Measurements from ENCODE around the gene PATZ1. TPM values are rescaled to one million over a fixed set of nuclear protein-coding genes. Genes with fewer than 3 reads are reported as not detected.

Gene PATZ1
- total and polyA plus RNA-seq, 5 donors = 8.4 to 16.4 (median 13.6) TPM

DNA sequence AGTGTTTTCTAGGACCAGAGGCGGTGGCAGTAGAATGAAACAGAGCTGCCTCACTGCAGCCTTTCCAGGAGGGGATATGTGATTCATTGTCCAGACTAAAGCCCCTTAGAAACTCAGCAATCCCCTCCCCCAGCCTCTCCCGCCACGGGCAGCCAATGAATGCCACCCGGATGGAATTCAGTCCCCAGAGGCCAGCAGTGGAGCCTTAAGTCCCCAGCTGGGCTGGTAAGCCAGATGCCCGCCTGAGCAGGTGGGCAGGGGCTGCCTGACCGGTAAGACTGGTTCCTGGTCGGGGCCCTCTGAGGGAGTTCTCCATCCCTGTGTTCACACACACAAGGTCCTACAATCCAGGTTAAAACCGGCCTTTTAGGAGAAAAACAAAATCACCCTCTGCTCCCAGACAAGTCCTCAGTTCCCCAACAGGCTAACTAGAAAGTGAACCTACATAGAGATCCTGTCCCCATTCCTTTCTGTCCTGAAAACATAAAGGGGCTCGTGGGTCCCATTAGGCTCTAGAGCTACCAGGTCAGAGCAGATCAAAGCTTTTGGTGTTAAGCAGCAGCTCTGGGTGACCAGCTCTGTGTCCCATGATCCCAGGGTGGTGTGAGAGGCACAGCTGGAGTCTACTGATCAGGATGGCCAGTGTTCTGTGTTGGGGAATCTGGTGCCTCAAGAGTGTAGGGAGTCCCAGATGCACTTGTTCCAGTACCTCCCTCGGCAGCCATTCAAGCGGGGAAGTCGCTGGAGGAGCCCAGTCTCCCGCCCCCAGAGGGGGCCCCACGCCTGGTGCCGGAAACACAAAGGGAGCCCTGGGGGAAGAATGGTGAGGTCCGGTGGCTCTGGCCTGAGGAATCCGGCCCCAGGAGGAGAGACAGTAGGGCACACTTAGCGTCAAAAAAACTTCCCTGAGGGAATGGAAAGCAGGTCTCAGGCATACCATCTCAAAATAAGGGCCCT lies 2.6 kb downstream of the PATZ1 start:
- DNase-seq (peak; percentile 42 to 79 (median 73)), ATAC-seq (peak in 1 of 2 donors; percentile 1)
- H3K27me3 ChIP-seq (ENCODE audit: control insufficient read depth, insufficient read depth) = no peaks in the 10 kb centered on the region
- H3K27ac ChIP-seq (ENCODE audit: low read length) = no peak overlapping the region
- no peak overlapping the region for H3K4me3 ChIP-seq (ENCODE audit: low read length)
- H3K4me1 ChIP-seq (ENCODE audit: control insufficient read depth, insufficient read depth, low read length) = peaks cover 5% of the 10 kb centered on the region
- 11% methylated on average over 18 of the region's 18 CpGs for WGBS
- H3K9me3 ChIP-seq (ENCODE audit: control insufficient read depth, low read length) = no peaks in the 10 kb centered on the region
- intact Hi-C loops (cut with DNase I) = loop anchor here in 1 of 4 donors (10.0 kb wide), 1 partner anchor 291 kb away; no protein-coding TSS in a partner anchor

DNA sequence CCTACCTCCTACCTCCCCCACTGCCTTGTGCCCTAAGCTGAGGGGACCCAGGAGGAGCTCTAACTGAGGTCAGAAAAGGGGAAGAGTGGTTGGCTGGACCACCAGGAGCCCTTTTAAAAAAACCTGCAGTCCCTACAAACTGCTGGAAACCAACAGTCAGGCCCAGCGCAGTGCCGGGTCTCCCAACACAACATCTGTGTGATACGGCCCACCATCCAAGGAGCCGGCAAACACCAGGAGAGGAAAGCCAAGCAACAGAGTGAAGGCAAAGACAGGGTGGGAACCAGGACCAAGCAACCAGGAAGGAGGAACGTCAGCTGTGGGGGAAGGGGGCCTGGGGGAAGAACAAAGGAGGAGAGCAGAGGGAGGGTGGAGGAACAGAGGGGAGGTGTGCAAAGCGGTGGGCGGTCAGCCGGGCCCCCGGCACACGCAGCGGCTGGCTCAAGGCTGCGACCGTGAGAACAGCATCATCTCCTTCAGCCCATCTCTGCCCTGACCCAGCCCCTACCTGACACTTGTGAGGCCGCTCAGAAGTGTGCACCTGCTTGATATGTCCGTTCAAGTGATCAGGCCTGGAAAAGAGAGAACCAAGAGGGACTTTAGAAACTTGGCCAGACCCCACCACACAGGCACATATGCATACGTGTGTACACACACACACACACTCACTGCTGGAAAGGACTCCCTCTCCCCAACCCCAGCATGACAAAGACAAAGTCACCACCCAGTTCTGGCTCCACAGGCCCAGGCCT lies 3.6 kb downstream of the PATZ1 start:
- DNase-seq (no peak), ATAC-seq (no peak)
- no peaks in the 10 kb centered on the region for H3K27me3 ChIP-seq (ENCODE audit: control insufficient read depth, insufficient read depth)
- intact Hi-C loops (cut with DNase I) = loop anchor here in 1 of 4 donors (10.0 kb wide), 1 partner anchor 292 kb away; no protein-coding TSS in a partner anchor
- 39% methylated on average over 16 of the region's 16 CpGs for WGBS
- H3K4me1 ChIP-seq (ENCODE audit: control insufficient read depth, insufficient read depth, low read length) = peaks cover 5% of the 10 kb centered on the region
- no peak overlapping the region for H3K4me3 ChIP-seq (ENCODE audit: low read length)
- H3K9me3 ChIP-seq (ENCODE audit: control insufficient read depth, low read length) = no peaks in the 10 kb centered on the region
- no peak overlapping the region for H3K27ac ChIP-seq (ENCODE audit: low read length)

DNA sequence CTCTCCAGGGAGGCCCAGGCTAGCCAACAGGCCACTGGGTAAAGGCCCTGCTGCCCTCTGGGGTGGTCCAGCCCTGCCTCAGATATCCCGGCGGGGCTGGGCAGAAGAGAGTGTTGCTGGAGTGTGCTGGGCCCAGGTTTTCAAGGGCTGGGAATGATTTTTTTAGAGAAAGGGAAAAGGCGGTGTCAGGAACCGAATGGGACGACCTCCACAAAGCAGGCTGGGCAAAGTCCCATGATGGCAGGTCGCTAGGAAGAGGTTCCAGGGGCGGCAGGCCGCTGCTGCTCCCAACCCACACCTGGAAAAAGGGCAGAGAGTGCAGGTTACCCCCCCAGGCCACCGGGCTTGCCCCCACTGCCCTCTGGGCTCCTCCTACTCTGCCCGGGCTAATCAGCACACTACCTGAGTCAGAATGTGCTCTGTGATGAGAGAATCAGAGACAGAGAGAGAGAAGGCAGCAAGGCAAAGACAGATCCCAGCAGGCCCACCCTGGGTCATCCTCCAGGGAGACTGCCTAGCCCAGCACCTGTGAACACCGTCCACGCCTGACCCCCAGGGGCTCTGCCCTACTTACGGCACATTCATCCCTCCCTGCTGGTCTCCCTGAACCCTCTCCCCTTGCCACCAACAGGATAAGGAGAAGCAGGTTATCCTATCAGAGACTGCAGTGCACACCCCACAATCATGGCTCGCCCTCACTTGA lies 4.6 kb downstream of the PATZ1 start:
- Histone ChIP-seq H3K4me1 (ENCODE audit: control insufficient read depth, insufficient read depth, low read length) (peaks cover 5% of the 10 kb centered on the region), H3K4me3 (ENCODE audit: low read length) (no peak overlapping the region), H3K9me3 (ENCODE audit: control insufficient read depth, low read length) (no peaks in the 10 kb centered on the region), H3K27ac (ENCODE audit: low read length) (no peak overlapping the region), H3K27me3 (ENCODE audit: control insufficient read depth, insufficient read depth) (no peaks in the 10 kb centered on the region)
- WGBS = 77% methylated on average over 14 of the region's 14 CpGs
- DNase-seq = no peak
- ATAC-seq = no peak
- intact Hi-C loops (cut with DNase I) = loop anchor here in 1 of 4 donors (10.0 kb wide), 1 partner anchor 293 kb away; no protein-coding TSS in a partner anchor

DNA sequence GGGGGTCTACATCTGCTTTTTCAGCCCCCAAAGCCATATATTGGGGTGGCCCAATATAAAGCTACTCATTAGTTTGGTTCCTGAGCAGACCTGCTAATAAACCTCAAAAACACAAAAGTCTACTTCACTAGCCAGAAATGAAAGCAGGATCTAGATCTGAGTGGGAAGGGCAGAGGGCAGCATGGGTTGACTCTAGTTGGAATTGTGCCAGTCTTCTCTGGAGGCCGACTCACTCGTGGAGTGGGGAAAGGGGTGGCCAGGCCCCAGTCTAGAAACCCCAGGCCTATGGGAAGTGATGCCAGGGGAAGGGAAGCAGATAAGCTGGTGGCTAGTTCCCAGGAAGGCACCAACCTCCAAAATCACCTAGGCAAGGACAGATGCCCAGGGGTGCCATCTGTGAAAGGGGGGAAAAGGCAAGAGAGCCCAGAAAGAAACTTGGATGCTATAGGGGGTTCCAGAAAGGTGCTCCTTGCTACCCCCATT lies 5.3 kb downstream of the PATZ1 start:
- ATAC-seq (no peak), DNase-seq (no peak)
- Histone ChIP-seq H3K4me1 (ENCODE audit: control insufficient read depth, insufficient read depth, low read length) (peaks cover 5% of the 10 kb centered on the region), H3K27ac (ENCODE audit: low read length) (no peak overlapping the region), H3K9me3 (ENCODE audit: control insufficient read depth, low read length) (no peaks in the 10 kb centered on the region), H3K27me3 (ENCODE audit: control insufficient read depth, insufficient read depth) (no peaks in the 10 kb centered on the region), H3K4me3 (ENCODE audit: low read length) (no peak overlapping the region)
- intact Hi-C loops (cut with DNase I) = loop anchor here in 1 of 4 donors (10.0 kb wide), 1 partner anchor 294 kb away; no protein-coding TSS in a partner anchor
- 8% methylated on average over 2 of the region's 2 CpGs for WGBS

DNA sequence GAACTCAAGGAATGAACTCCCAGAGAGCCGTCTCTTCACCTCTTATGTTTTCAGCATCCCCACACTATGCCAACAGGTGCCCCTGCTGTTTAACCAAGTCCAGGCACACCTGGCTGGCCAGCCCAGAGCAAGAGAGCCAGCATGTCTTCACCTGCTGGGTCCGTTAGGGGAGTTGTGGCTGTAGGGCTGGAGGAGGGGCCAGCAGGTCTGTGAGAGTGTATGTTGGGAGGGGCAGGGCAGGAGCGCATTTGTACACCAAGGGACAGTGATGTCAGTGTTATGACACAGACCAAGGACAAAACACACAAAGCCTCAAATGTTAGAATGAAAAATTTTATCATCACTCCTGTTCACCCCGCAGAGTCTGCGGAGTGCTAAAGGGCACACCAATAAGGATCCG lies 5.8 kb downstream of the PATZ1 start:
- intact Hi-C loops (cut with DNase I) = loop anchor here in 1 of 4 donors (10.0 kb wide), 1 partner anchor 294 kb away; no protein-coding TSS in a partner anchor
- Histone ChIP-seq H3K4me3 (ENCODE audit: low read length) (no peak overlapping the region), H3K27ac (ENCODE audit: low read length) (no peak overlapping the region), H3K9me3 (ENCODE audit: control insufficient read depth, low read length) (no peaks in the 10 kb centered on the region), H3K4me1 (ENCODE audit: control insufficient read depth, insufficient read depth, low read length) (peaks cover 5% of the 10 kb centered on the region), H3K27me3 (ENCODE audit: control insufficient read depth, insufficient read depth) (no peaks in the 10 kb centered on the region)
- no peak for DNase-seq
- 89% methylated on average over 6 of the region's 6 CpGs for WGBS
- ATAC-seq = no peak

DNA sequence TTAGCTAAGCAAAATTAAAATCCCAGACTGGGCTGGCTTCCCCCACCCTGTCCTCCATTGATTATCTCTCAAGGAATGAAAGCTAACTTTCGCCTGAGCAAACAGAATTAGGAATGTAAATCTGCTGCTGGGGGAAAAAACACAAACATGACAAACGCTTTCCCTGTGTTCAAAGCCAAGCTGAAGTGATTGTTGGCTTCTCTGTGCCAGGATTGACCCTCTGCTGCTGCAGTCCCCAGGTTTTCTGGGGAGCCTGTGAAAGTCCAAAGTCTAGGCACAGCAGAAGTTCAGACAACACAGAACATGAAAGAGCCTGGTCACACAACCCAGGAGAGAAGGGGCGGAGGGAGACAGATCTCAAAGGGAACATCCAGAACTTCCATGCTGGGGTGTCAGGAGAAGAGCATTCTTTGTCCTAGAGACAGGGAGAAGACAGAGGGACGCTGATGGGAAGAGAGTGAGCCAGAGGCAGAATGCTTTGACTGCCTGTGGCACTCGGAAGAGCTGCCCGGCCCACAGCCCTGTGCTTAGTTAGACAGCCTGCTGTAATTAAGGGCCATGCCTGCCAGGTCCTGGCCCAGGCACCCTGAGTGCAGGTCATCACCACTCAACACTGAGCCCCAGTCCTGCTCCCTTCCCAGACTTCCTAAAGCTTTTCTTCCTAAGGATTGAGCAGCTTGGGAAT lies 6.9 kb downstream of the PATZ1 start:
- intact Hi-C loops (cut with DNase I) = no loop called here
- 72% methylated on average over 6 of the region's 6 CpGs for WGBS
- H3K4me1 ChIP-seq (ENCODE audit: control insufficient read depth, insufficient read depth, low read length) = peaks cover 5% of the 10 kb centered on the region

DNA sequence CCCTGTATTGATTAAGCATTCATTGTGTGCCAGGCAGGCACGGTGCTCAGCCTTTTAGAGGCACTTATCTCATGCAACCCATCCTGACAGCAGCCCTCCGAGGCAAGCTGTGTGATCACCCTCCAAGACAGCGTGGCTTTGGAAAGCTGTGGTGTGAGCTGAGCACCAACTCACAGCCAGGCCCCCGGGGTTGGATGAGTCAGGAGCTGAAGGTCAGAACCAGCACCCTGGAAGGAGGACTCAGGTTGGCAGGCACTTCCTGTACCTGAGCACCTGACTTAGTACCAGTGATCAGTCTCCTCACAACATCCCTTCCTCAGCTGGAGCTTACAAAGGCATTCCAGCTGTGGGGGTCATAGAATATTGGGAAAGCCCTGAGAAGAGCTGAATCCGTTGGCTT lies 9.0 kb downstream of the PATZ1 start:
- no peaks in the 10 kb centered on the region for H3K9me3 ChIP-seq (ENCODE audit: control insufficient read depth, low read length)
- H3K27me3 ChIP-seq (ENCODE audit: control insufficient read depth, insufficient read depth) = no peaks in the 10 kb centered on the region
- no peak overlapping the region for H3K27ac ChIP-seq (ENCODE audit: low read length)
- H3K4me1 ChIP-seq (ENCODE audit: control insufficient read depth, insufficient read depth, low read length) = no peaks in the 10 kb centered on the region
- no peak overlapping the region for H3K4me3 ChIP-seq (ENCODE audit: low read length)
- WGBS = 81% methylated on average over 5 of the region's 5 CpGs
- intact Hi-C loops (cut with DNase I) = no loop called here
- DNase-seq = no peak
- no peak for ATAC-seq

More for the DNA sequence above, 6.9 kb downstream of the PATZ1 start:
- ATAC-seq (no peak), DNase-seq (no peak)
- Histone ChIP-seq H3K27ac (ENCODE audit: low read length) (peak overlapping the region; percentile 14), H3K9me3 (ENCODE audit: control insufficient read depth, low read length) (no peaks in the 10 kb centered on the region), H3K27me3 (ENCODE audit: control insufficient read depth, insufficient read depth) (no peaks in the 10 kb centered on the region), H3K4me3 (ENCODE audit: low read length) (no peak overlapping the region)

DNA sequence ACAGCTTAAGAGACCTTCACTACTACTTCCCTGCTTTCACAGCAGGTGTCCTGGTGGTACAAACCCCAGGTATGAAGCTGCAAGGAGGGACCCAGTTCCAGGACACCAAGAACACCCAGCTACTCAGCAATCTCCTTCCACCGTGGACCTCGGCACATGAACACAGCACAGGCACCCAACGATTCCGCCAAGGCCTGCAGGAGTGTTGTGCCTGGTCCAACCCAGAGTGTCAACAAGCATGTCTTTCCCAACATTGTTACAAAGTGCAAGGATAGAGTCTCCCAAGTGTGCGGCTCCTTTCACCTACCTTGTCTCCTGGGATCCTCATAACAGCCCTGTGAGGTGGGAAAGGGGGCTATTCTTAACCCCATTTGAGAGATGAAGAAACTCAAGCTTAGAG lies 11.8 kb downstream of the PATZ1 start:
- Histone ChIP-seq H3K27ac (ENCODE audit: low read length) (no peak overlapping the region), H3K4me3 (ENCODE audit: low read length) (no peak overlapping the region), H3K4me1 (ENCODE audit: control insufficient read depth, insufficient read depth, low read length) (no peaks in the 10 kb centered on the region), H3K9me3 (ENCODE audit: control insufficient read depth, low read length) (no peaks in the 10 kb centered on the region), H3K27me3 (ENCODE audit: control insufficient read depth, insufficient read depth) (no peaks in the 10 kb centered on the region)
- DNase-seq (no peak), ATAC-seq (no peak)
- intact Hi-C loops (cut with DNase I) = no loop called here
- WGBS = 94% methylated on average over 5 of the region's 5 CpGs

DNA sequence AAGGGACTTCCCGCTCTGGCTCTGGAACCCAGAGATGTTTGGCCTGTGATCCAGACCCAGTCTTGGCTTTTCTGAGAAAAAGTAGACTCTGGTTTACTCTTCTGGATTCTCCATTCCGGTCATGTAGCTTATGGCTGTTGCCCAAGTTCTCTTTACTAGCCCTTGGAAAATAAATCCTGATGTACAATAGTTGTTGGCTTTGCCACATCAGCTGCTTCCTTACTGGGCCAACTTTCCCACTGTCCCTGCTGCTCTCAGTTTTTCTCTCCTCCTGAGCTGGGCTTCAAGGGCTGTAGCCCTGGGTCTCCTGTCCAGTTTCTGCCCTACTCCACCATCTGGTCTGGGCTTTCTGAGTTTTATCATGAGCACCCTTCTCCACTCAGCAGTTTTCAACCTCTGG lies 12.5 kb downstream of the PATZ1 start:
- no peak overlapping the region for H3K4me3 ChIP-seq (ENCODE audit: low read length)
- no peaks in the 10 kb centered on the region for H3K27me3 ChIP-seq (ENCODE audit: control insufficient read depth, insufficient read depth)
- no peaks in the 10 kb centered on the region for H3K9me3 ChIP-seq (ENCODE audit: control insufficient read depth, low read length)
- H3K27ac ChIP-seq (ENCODE audit: low read length) = peak overlapping the region; percentile 16
- no peaks in the 10 kb centered on the region for H3K4me1 ChIP-seq (ENCODE audit: control insufficient read depth, insufficient read depth, low read length)
- no peak for DNase-seq
- WGBS = 64% methylated on average over 2 of the region's 2 CpGs
- no peak for ATAC-seq
- intact Hi-C loops (cut with DNase I) = no loop called here

DNA sequence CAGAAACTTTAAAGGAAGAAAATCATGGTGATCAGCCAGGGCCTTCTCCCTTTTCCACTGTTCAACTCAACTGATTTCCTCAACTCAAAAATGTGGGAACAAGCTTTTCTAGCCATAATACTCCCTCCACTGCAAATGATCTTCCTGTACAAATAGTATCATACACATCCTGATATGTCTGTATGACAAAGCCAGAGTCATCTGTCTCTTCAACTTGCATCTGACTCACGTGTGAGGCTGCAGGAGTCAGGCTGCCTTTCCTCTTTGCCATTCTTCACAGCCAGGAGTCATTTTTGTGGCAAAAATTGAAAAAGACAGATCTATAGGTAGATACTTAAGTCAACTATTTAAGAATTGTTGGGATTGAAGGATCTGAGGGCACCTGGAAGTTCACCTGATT lies 13.3 kb downstream of the PATZ1 start:
- Histone ChIP-seq H3K4me3 (ENCODE audit: low read length) (no peak overlapping the region), H3K27ac (ENCODE audit: low read length) (no peak overlapping the region), H3K9me3 (ENCODE audit: control insufficient read depth, low read length) (no peaks in the 10 kb centered on the region), H3K27me3 (ENCODE audit: control insufficient read depth, insufficient read depth) (no peaks in the 10 kb centered on the region), H3K4me1 (ENCODE audit: control insufficient read depth, insufficient read depth, low read length) (no peaks in the 10 kb centered on the region)
- ATAC-seq = no peak
- WGBS = 61% methylated on average over 1 of the region's 1 CpG
- DNase-seq = no peak
- intact Hi-C loops (cut with DNase I) = no loop called here
